ENCODE measurements around the gene HARBI1. TPM values are rescaled to one million over a fixed set of nuclear protein-coding genes. Genes with fewer than 3 reads are reported as not detected.

Gene HARBI1
- total and polyA plus RNA-seq, 2 of the 4 experiments (the other 2 are of a cell fraction) = 2.7 to 5.2 TPM

DNA sequence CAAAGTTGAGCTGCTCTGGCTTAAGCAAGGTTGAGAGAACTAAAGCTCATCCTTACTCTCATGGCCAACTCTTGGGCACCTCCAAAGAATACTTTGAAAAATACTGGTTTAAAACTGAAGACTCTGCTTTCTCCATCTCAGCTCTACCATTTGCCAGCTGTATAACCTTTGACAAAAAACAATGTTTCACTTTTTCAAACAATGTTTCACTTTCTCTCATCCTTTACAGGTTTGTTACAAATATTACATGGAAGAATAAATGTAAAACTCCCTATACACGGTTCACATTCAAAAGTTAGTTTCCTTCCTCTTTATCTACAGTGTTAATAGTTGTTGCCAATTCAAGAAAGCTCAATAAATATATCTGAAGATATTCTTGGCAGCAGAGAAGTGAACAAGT lies 42.4 kb downstream of the HARBI1 start:
- Histone ChIP-seq H3K18ac (ENCODE audit: low read depth, low read length) (no peak overlapping the region), H4K20me1 (ENCODE audit: insufficient read depth, low read length) (peaks cover 33% of the 10 kb centered on the region), H2AK9ac (replicated peaks; ENCODE audit: low read depth, low read length, poor library complexity) (no peak overlapping the region), H2BK15ac (ENCODE audit: low read depth, low read length) (no peak overlapping the region), H2BK20ac (ENCODE audit: low read depth, low read length) (no peak overlapping the region), H4K8ac (ENCODE audit: low read depth in 2 of 2, low read length in 2 of 2) (no peak overlapping the region), H4K5ac (ENCODE audit: low read depth, low read length) (no peak overlapping the region), H3K9ac (ENCODE audit: low read depth, low read length) (no peak overlapping the region), H3K9me3 (ENCODE audit: control insufficient read depth, insufficient read depth, low read length) (no peaks in the 10 kb centered on the region), H2BK120ac (ENCODE audit: low read depth, low read length) (no peak overlapping the region), H2AK5ac (ENCODE audit: low read depth, low read length) (no peak overlapping the region), H3K14ac (replicated peaks; ENCODE audit: low read depth, low read length) (no peak overlapping the region), H3K27ac (ENCODE audit: insufficient read depth, low read length) (no peak overlapping the region), H2BK5ac (ENCODE audit: low read depth, low read length, poor library complexity, severe bottlenecking) (no peak overlapping the region), H3K4me3 (ENCODE audit: insufficient read depth, low read depth, low read length) (no peak overlapping the region), H3K4ac (ENCODE audit: low read depth, low read length) (no peak overlapping the region), H3K36me3 (ENCODE audit: control insufficient read depth, insufficient read depth, low read length) (0 out of 2 replicates have a peak, but pooled peaks cover 2% of the 10 kb centered on the region), H3K27me3 (ENCODE audit: control insufficient read depth, insufficient read depth, low read length) (no peaks in the 10 kb centered on the region), H2AFZ (replicated peaks; ENCODE audit: low read length, poor library complexity) (no peak overlapping the region), H3K4me1 (ENCODE audit: control insufficient read depth, insufficient read depth, low read length) (0 out of 2 replicates have a peak, but pooled peaks cover 2% of the 10 kb centered on the region), H3K56ac (ENCODE audit: extremely low read depth, insufficient read depth, low read length) (no peak overlapping the region), H3K23ac (ENCODE audit: low read depth, low read length) (no peak overlapping the region), H3K4me2 (ENCODE audit: low read depth, low read length) (no peak overlapping the region), H3K9me1 (ENCODE audit: insufficient read depth, low read length) (no peaks in the 10 kb centered on the region), H3K79me1 (ENCODE audit: low read depth in 1 of 2, low read length in 2 of 2) (peaks cover 10 to 58% of the 10 kb centered on the region in 2 experiments), H4K91ac (ENCODE audit: insufficient read depth, low read depth, low read length) (no peak overlapping the region)
- no TSS peak for BruUV-seq (replicated peaks)
- intact Hi-C loops (cut with micrococcal nuclease) (no loop called here), dilution Hi-C loops (cut with HindIII; ENCODE audit: low sequenced_read_pairs, unreplicated experiment) (no loop called here), in situ Hi-C loops (cut with MboI; ENCODE audit: low sequenced_read_pairs) (no loop called here)
- ATAC-seq (ENCODE audit: low read depth) (no peak), DNase-seq (no peak)
- ChIA-PET POLR2A (ENCODE audit: unreplicated experiment) (no interaction called here), CTCF (no interaction called here)
- TF ChIP-seq RAD21 (IDR thresholded peaks at IDR 0.05; ENCODE audit: low read length) (no peak), POLR2A (IDR thresholded peaks at IDR 0.05; ENCODE audit: low read depth, low read length) (no peak), CEBPB (IDR thresholded peaks at IDR 0.05; ENCODE audit: low read depth, low read length) (no peak), BHLHE40 (IDR thresholded peaks at IDR 0.05; ENCODE audit: low read depth, low read length) (no peak), FOS (IDR thresholded peaks at IDR 0.05; ENCODE audit: low read depth, low read length) (no peak), MAZ (IDR thresholded peaks at IDR 0.05; ENCODE audit: borderline replicate concordance, low read depth, low read length) (no peak), MXI1 (IDR thresholded peaks at IDR 0.05; ENCODE audit: borderline replicate concordance, low read depth, low read length) (no peak), SMC3 (IDR thresholded peaks at IDR 0.05; ENCODE audit: low read depth, low read length) (no peak), RFX5 (IDR thresholded peaks at IDR 0.05; ENCODE audit: low read depth, low read length) (no peak), NFE2L2 (IDR thresholded peaks at IDR 0.05; ENCODE audit: low read depth, low read length) (no peak), MAFK (IDR thresholded peaks at IDR 0.05; ENCODE audit: low read depth, low read length) (no peak), CHD1 (IDR thresholded peaks at IDR 0.05; ENCODE audit: low read depth, low read length) (no peak)
- TF ChIP-seq, protein P1, sequence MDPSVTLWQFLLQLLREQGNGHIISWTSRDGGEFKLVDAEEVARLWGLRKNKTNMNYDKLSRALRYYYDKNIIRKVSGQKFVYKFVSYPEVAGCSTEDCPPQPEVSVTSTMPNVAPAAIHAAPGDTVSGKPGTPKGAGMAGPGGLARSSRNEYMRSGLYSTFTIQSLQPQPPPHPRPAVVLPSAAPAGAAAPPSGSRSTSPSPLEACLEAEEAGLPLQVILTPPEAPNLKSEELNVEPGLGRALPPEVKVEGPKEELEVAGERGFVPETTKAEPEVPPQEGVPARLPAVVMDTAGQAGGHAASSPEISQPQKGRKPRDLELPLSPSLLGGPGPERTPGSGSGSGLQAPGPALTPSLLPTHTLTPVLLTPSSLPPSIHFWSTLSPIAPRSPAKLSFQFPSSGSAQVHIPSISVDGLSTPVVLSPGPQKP (IDR thresholded peaks at IDR 0.05; ENCODE audit: borderline replicate concordance, low read depth, low read length) = no peak
- no CpG with 5 or more reads among the region's 1 CpG for WGBS, 2 experiments (ENCODE audit: extremely low coverage in 2 of 2, insufficient read length in 1 of 2)

All from IMR-90 (cell line).